GM12878 (cell line): ENCODE measurements around the gene ENTREP3. TPM values are rescaled to one million over a fixed set of nuclear protein-coding genes. Genes with fewer than 3 reads are reported as not detected.

ENCODE experiments used
- ATF7 ChIP-seq: fragments of 450-650 bp; IDR thresholded peaks from 2 replicates; pipeline ENCODE4 v1.6.1; 2016; ENCODE audit warnings: low read depth, mild to moderate bottlenecking
- BHLHE40 ChIP-seq, 2 experiments: fragments of 450-650 bp in 1 of 2; IDR thresholded peaks; 2 replicates each; pipeline ENCODE4 v1.6.1; 2011 to 2017; ENCODE audit warnings: low read depth in 2 of 2, borderline replicate concordance in 1 of 2, improper control_type of control experiment in 1 of 2, low read length in 1 of 2, mild to moderate bottlenecking in 1 of 2
- BRCA1 ChIP-seq: IDR thresholded peaks from 2 replicates; pipeline ENCODE4 v1.6.1; 2011; ENCODE audit warnings: low read depth, low read length, improper control_type of control experiment
- EED ChIP-seq: sonication (generic); IDR thresholded peaks from 2 replicates; pipeline ENCODE4 v1.6.1; 2016; ENCODE audit warnings: antibody characterized with exemption, low read depth
- EZH2 ChIP-seq: IDR thresholded peaks from 2 replicates; pipeline ENCODE4 v1.6.1; 2012; ENCODE audit warnings: low read depth, mild to moderate bottlenecking, control low read depth, inconsistent platforms, low read length, borderline replicate concordance; ENCODE audit not compliant: control insufficient read depth
- KLF5 ChIP-seq: fragments of 450-650 bp; IDR thresholded peaks from 2 replicates; pipeline ENCODE4 v1.6.1; 2014; ENCODE audit warnings: mild to moderate bottlenecking; ENCODE audit not compliant: partially characterized antibody
- MTA3 ChIP-seq: IDR thresholded peaks from 2 replicates; pipeline ENCODE4 v1.6.1; 2012; ENCODE audit warnings: low read length, inconsistent platforms, borderline replicate concordance
- MXI1 ChIP-seq: fragments of 150-350 bp; IDR thresholded peaks from 2 replicates; pipeline ENCODE4 v1.6.1; 2011; ENCODE audit warnings: low read depth, mild to moderate bottlenecking, inconsistent platforms, low read length, improper control_type of control experiment
- PML ChIP-seq: IDR thresholded peaks from 2 replicates; pipeline ENCODE4 v1.6.1; 2012; ENCODE audit warnings: low read length, inconsistent platforms
- REST ChIP-seq: IDR thresholded peaks from 2 replicates; pipeline ENCODE4 v1.6.1; 2012; ENCODE audit warnings: mild to moderate bottlenecking, low read depth, low read length
- SP1 ChIP-seq: IDR thresholded peaks from one replicate; pipeline ENCODE4 v1.6.1; 2011; ENCODE audit warnings: low read depth, low read length
- SPI1 ChIP-seq: IDR thresholded peaks from 2 replicates; pipeline ENCODE4 v1.6.1; 2011; ENCODE audit warnings: low read depth, mild to moderate bottlenecking, low read length, moderate library complexity, borderline replicate concordance; ENCODE audit not compliant: insufficient read depth
- SREBF2 ChIP-seq: IDR thresholded peaks from 2 replicates; pipeline ENCODE4 v1.6.1; 2012; ENCODE audit warnings: mild to moderate bottlenecking, low read length
- TARDBP ChIP-seq: IDR thresholded peaks from 2 replicates; pipeline ENCODE4 v1.6.1; 2016; ENCODE audit warnings: borderline replicate concordance
- TCF3 ChIP-seq: IDR thresholded peaks from 2 replicates; pipeline ENCODE4 v1.6.1; 2012; ENCODE audit warnings: low read depth, mild to moderate bottlenecking, low read length, borderline replicate concordance; ENCODE audit not compliant: insufficient read depth
- ZBTB40 ChIP-seq: fragments of 450-650 bp; IDR thresholded peaks from 2 replicates; pipeline ENCODE4 v1.6.1; 2016; ENCODE audit warnings: mild to moderate bottlenecking, moderate library complexity, borderline replicate concordance
- ZNF687 ChIP-seq: fragments of 450-650 bp; IDR thresholded peaks from 2 replicates; pipeline ENCODE4 v1.6.1; 2017; ENCODE audit warnings: mild to moderate bottlenecking, moderate library complexity
- polyA plus RNA-seq, 11 experiments: library from polyadenylated mRNA; depleted of rRNA in 4 of 11; unstranded in 6 of 11; stranded (reverse) in 5 of 11; fragments of >200 nt; fragmentation: Nextera tagmentation in 4 of 11; fragmentation: Illumina TruSeq in 1 of 11; extraction: Ambion mirVana in 4 of 11; extraction: Trizol in 1 of 11; gene quantifications; 1 replicate in 1 of 11; 2 replicates in 10 of 11; pipeline versions ENCODE4 v1.2.1 to v1.2.3, GENCODE V29; 2011 to 2016; ENCODE audit warnings: inconsistent platforms in 2 of 11, missing spikeins in 2 of 11, low read depth in 1 of 11
- total RNA-seq, 4 experiments: library from RNA; depleted of rRNA in 3 of 4; stranded (reverse); fragments of >200 nt in 3 of 4; fragmentation: Illumina TruSeq in 1 of 4; extraction: Trizol in 1 of 4; gene quantifications; 2 replicates each; pipeline versions ENCODE4 v1.2.1 to v1.2.3, GENCODE V29; 2013 to 2021

The ENTREP3 gene
- total and polyA plus RNA-seq, 10 of the 15 experiments (the other 5 are each of a cell fraction or from before 2014, with no cell fraction given) = 1.7 to 31.8 (median 3.9) TPM

GRCh38 chr1:155261852-155262673 lies 6.8 kb upstream of the ENTREP3 start, which contains the start of gene SCAMP3 (continued):
- TF ChIP-seq REST = 0 out of 2 replicates have a peak, but pooled peaks have one; percentile 30
- TF ChIP-seq ZNF687 = peak; percentile 67
- peak; percentile 45 for TF ChIP-seq EED
- peak; percentile 43; the same call in 1 of the 2 replicates for TF ChIP-seq ATF7
- peak; percentile 75; the same call in 1 of the 2 replicates for TF ChIP-seq TCF3
- TF ChIP-seq MXI1 = peak; percentile 81
- TF ChIP-seq BRCA1 = peak; percentile 71
- TF ChIP-seq ZBTB40 = peak; percentile 91
- peak; percentile 55; the same call in 1 of the 2 replicates for TF ChIP-seq SPI1
- no peak for TF ChIP-seq SREBF2
- TF ChIP-seq TARDBP = peak; percentile 55; the same call in 1 of the 2 replicates
- TF ChIP-seq KLF5 = peak; percentile 25
- peak; percentile 94 for TF ChIP-seq PML
- peak; percentile 67 for TF ChIP-seq SP1
- TF ChIP-seq MTA3 = peak; percentile 96
- TF ChIP-seq BHLHE40 (IDR thresholded peaks at IDR 0.05; ENCODE audit: borderline replicate concordance in 1 of 2, low read depth in 2 of 2, low read length in 1 of 2) = peak; percentile 68 to 78; a peak in 3 of 4 replicates
- TF ChIP-seq EZH2 = no peak
